Tibial artery (tissue), 4 donors: ENCODE measurements around the gene NETO2.

Experiments
- DNase-seq, 2 donors: peaks; one replicate each; pipeline ENCODE4 v3.0.0-alpha.2; 2019
- H3K27ac ChIP-seq, 2 donors: fragments of 200-600 bp; sonication (generic) in 1 of 2; 1 replicate in 1 of 2; 2 replicates in 1 of 2; pipeline ENCODE4 v1.5.1; 2018 to 2019; ENCODE audit warnings: mild to moderate bottlenecking in 1 of 2
- H3K27me3 ChIP-seq, 2 donors: fragments of 200-600 bp; sonication (generic) in 1 of 2; one replicate each; pipeline versions ENCODE4 v1.5.1 to v1.6.0; 2016 to 2019
- H3K36me3 ChIP-seq, 3 donors: fragments of 200-600 bp; sonication (generic) in 2 of 3; one replicate each; pipeline ENCODE4 v1.5.1; 2016 to 2019; ENCODE audit warnings: mild to moderate bottlenecking in 2 of 3
- H3K4me1 ChIP-seq, 4 donors: fragments of 200-600 bp; sonication (generic) in 2 of 4; 1 replicate in 3 of 4; 2 replicates in 1 of 4; pipeline ENCODE4 v1.5.1; 2016 to 2019
- H3K4me3 ChIP-seq, 2 donors: fragments of 200-600 bp; sonication (generic) in 1 of 2; 1 replicate in 1 of 2; 2 replicates in 1 of 2; pipeline ENCODE4 v1.5.1; 2018 to 2019; ENCODE audit warnings: mild to moderate bottlenecking in 2 of 2
- H3K9me3 ChIP-seq, 3 donors: fragments of 200-600 bp; sonication (generic) in 1 of 3; one replicate each; pipeline ENCODE4 v1.5.1; 2016 to 2019
- CTCF ChIP-seq, 2 experiments: fragments of 200-600 bp in 1 of 2; fragments of 450-650 bp in 1 of 2; IDR thresholded peaks; one replicate each; pipeline ENCODE4 v1.5.1; 2017 to 2019; ENCODE audit warnings: antibody characterized with exemption in 2 of 2, mild to moderate bottlenecking in 1 of 2, moderate library complexity in 1 of 2
- intact Hi-C: fragments of 100-400 bp; cut with DNase I; formaldehyde crosslinking; loops from one replicate; pipeline ENCODE4 v1.15.0; 2023; ENCODE audit warnings: low total_unique reads

The NETO2 gene

GRCh38 chr16:47055136-47055885 is 88.4 kb downstream of the NETO2 start:
- H3K27ac ChIP-seq: no peak overlapping the region
- no peaks in the 10 kb centered on the region for H3K4me1 ChIP-seq
- no peak overlapping the region for H3K4me3 ChIP-seq
- intact Hi-C loops: no loop called here
- peaks cover 0 to 4% of the 10 kb centered on the region in 2 donors for H3K27me3 ChIP-seq
- TF ChIP-seq CTCF (IDR thresholded peaks at IDR 0.05): no peak
- no peaks in the 10 kb centered on the region for H3K36me3 ChIP-seq
- DNase-seq: no peak
- H3K9me3 ChIP-seq: no peaks in the 10 kb centered on the region

GRCh38 chr16:47054306-47054705 is 89.4 kb downstream of the NETO2 start:
- Histone ChIP-seq H3K9me3 (no peaks in the 10 kb centered on the region), H3K27ac (no peak overlapping the region), H3K4me1 (no peaks in the 10 kb centered on the region), H3K36me3 (no peaks in the 10 kb centered on the region), H3K4me3 (no peak overlapping the region), H3K27me3 (peaks cover 0 to 4% of the 10 kb centered on the region in 2 donors)
- DNase-seq: no peak
- TF ChIP-seq CTCF (IDR thresholded peaks at IDR 0.05): no peak
- intact Hi-C loops: no loop called here

- no peak for DNase-seq
- no peaks in the 10 kb centered on the region for H3K36me3 ChIP-seq
- intact Hi-C loops: no loop called here
- peaks cover 0 to 4% of the 10 kb centered on the region in 2 donors for H3K27me3 ChIP-seq
- H3K4me3 ChIP-seq: no peak overlapping the region
- no peak overlapping the region for H3K27ac ChIP-seq
- TF ChIP-seq CTCF (IDR thresholded peaks at IDR 0.05): no peak
- no peaks in the 10 kb centered on the region for H3K9me3 ChIP-seq
- no peaks in the 10 kb centered on the region for H3K4me1 ChIP-seq
Observed at GRCh38 chr16:47053895-47054294, 89.8 kb downstream of the NETO2 start.

- H3K36me3 ChIP-seq: no peaks in the 10 kb centered on the region
- TF ChIP-seq CTCF (IDR thresholded peaks at IDR 0.05): no peak
- H3K4me1 ChIP-seq: no peaks in the 10 kb centered on the region
- no peak for DNase-seq
- no peak overlapping the region for H3K4me3 ChIP-seq
- intact Hi-C loops: no loop called here
- no peaks in the 10 kb centered on the region for H3K9me3 ChIP-seq
- no peak overlapping the region for H3K27ac ChIP-seq
- peaks cover 0 to 4% of the 10 kb centered on the region in 2 donors for H3K27me3 ChIP-seq
Observed at GRCh38 chr16:47052666-47053640, 90.8 kb downstream of the NETO2 start.

DNA sequence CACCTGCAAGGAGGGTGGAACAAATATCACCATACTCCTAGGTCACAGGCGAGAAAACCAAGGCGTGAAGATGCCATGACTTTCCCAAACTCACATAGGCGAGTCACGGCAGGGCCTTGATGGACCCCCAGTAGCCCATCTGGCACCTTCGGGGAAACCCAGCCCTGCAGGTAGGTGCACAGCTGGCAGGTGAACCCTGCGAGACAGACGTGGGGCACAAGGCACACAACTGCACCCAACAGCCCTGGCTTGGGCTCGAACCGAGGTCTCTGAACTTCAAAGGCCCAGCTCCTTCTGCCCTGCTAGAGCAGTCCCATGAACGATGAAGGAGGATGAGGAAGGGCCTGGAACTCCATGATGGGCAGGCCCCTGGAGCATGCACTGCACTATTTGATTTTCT is 92.7 kb downstream of the NETO2 start:
- no peaks in the 10 kb centered on the region for H3K9me3 ChIP-seq
- no peaks in the 10 kb centered on the region for H3K4me1 ChIP-seq
- intact Hi-C loops: no loop called here
- peaks cover 0 to 4% of the 10 kb centered on the region in 2 donors for H3K27me3 ChIP-seq
- no peak for DNase-seq
- TF ChIP-seq CTCF (IDR thresholded peaks at IDR 0.05): no peak
- H3K4me3 ChIP-seq: no peak overlapping the region
- no peaks in the 10 kb centered on the region for H3K36me3 ChIP-seq
- H3K27ac ChIP-seq: no peak overlapping the region
